Calu3 (cell line): Measurements from ENCODE around the gene SCNN1A. TPM values are rescaled to one million over a fixed set of nuclear protein-coding genes. Genes with fewer than 3 reads are reported as not detected.

Experiments used
- BruUV-seq: library from RNA; stranded (reverse); fragments of 400-500 nt; replicated peaks from 2 replicates; lab custom pipeline; 2021; lab: Mats Ljungman, UMichigan
- CTCF ChIA-PET: fragments of 300-600 bp; sonication (Branson Sonifier 250); formaldehyde crosslinking; loops from one replicate; lab custom pipeline; 2022; ENCODE audit warnings: antibody characterized with exemption; lab: Charles Lee
- DNase-seq: peaks from one replicate; pipeline ENCODE4 v3.0.0; 2022
- H3K27ac Mint-ChIP-seq: one replicate; pipeline ENCODE4 v1.8.0; 2022; ENCODE audit warnings: mixed read lengths; ENCODE audit not compliant: unreplicated experiment
- H3K27me3 Mint-ChIP-seq: one replicate; pipeline ENCODE4 v1.8.0; 2022; ENCODE audit warnings: mixed read lengths; ENCODE audit not compliant: unreplicated experiment
- H3K36me3 Mint-ChIP-seq: one replicate; pipeline ENCODE4 v1.8.0; 2022; ENCODE audit warnings: mild to moderate bottlenecking, moderate library complexity, mixed read lengths; ENCODE audit not compliant: insufficient read depth, unreplicated experiment
- H3K4me1 Mint-ChIP-seq: one replicate; pipeline ENCODE4 v1.8.0; 2022; ENCODE audit warnings: mild to moderate bottlenecking, low read depth, mixed read lengths; ENCODE audit not compliant: unreplicated experiment
- H3K4me3 Mint-ChIP-seq: one replicate; pipeline ENCODE4 v1.8.0; 2022; ENCODE audit warnings: mild to moderate bottlenecking, low read depth, moderate library complexity, mixed read lengths; ENCODE audit not compliant: unreplicated experiment
- H3K9me3 Mint-ChIP-seq: one replicate; pipeline ENCODE4 v1.8.0; 2022; ENCODE audit warnings: low read depth, mixed read lengths; ENCODE audit not compliant: unreplicated experiment
- intact Hi-C: fragments of 100-400 bp; cut with micrococcal nuclease; formaldehyde crosslinking; loops from one replicate; pipeline ENCODE4 v1.10.0; 2022; ENCODE audit not compliant: unreplicated experiment
- total RNA-seq: library from RNA; stranded (reverse); gene quantifications from 2 replicates; pipeline ENCODE4 v1.2.3, GENCODE V29; 2022
- TF ChIP-seq, protein P1 (sequence below): fragments of 200-600 bp; IDR thresholded peaks from one replicate; pipeline ENCODE4 v1.8.0; 2022; ENCODE audit warnings: antibody characterized with exemption; ENCODE audit not compliant: unreplicated experiment

SCNN1A gene
- total RNA-seq, 1 experiment from 2014 or later, result 53.5 TPM

DNA sequence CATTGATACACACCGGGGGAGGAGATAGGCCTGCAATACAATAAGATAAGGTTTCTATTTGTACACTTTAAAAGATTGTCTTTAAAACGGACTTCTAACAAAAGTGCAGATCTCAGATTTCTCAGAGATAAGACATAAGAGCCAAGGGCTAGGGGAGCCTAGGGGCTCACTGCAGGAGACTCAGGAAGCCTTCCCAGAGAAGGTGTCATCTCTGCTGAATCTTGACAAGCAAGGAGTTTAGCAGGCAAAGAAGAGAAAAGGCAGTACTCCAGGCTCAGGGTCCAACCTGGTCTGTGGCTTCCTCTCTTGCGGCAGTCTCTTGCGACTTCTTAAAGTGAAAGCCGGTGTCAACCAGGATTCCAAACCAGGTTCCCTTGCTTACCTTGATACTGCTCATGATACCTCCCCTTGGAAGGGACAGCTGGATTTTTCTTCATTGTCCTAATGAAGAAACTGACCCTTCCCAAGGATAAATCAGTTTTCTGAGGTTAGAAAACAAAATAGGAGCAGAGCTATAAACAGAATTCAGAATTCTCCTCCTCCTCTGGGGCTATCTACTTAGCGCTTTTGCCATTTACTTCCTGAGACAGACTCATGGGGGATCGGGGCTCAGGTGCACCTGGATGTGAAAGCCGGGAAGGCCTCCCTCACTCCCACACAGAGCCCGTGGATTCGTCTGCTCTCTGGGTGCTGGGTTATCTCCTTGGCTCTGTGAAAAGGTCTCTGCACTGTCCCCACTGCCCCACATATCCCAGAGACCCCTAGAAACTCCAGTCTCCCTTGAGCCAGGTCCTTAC is 1.7 kb upstream of the SCNN1A start:
- Mint-ChIP-seq H3K4me1 (peaks cover 60% of the 10 kb centered on the region), H3K9me3 (no peaks in the 10 kb centered on the region), H3K27ac (peak overlapping the region; percentile 60), H3K36me3 (peaks cover 40% of the 10 kb centered on the region), H3K27me3 (no peaks in the 10 kb centered on the region), H3K4me3 (peak overlapping the region; percentile 67)
- intact Hi-C loops, result loop anchor here (1.0 to 10.0 kb wide), 3 partner anchors 52 to 162 kb away; no protein-coding TSS in a partner anchor
- CTCF ChIA-PET, result interaction anchor here (0.8 to 1.1 kb wide), 2 partner anchors 22 to 42 kb away, joined by 4 to 5 read pairs; no protein-coding TSS in a partner anchor
- DNase-seq, result no peak
- BruUV-seq, result no TSS peak
- TF ChIP-seq, protein P1, sequence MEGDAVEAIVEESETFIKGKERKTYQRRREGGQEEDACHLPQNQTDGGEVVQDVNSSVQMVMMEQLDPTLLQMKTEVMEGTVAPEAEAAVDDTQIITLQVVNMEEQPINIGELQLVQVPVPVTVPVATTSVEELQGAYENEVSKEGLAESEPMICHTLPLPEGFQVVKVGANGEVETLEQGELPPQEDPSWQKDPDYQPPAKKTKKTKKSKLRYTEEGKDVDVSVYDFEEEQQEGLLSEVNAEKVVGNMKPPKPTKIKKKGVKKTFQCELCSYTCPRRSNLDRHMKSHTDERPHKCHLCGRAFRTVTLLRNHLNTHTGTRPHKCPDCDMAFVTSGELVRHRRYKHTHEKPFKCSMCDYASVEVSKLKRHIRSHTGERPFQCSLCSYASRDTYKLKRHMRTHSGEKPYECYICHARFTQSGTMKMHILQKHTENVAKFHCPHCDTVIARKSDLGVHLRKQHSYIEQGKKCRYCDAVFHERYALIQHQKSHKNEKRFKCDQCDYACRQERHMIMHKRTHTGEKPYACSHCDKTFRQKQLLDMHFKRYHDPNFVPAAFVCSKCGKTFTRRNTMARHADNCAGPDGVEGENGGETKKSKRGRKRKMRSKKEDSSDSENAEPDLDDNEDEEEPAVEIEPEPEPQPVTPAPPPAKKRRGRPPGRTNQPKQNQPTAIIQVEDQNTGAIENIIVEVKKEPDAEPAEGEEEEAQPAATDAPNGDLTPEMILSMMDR, result no peak

DNA sequence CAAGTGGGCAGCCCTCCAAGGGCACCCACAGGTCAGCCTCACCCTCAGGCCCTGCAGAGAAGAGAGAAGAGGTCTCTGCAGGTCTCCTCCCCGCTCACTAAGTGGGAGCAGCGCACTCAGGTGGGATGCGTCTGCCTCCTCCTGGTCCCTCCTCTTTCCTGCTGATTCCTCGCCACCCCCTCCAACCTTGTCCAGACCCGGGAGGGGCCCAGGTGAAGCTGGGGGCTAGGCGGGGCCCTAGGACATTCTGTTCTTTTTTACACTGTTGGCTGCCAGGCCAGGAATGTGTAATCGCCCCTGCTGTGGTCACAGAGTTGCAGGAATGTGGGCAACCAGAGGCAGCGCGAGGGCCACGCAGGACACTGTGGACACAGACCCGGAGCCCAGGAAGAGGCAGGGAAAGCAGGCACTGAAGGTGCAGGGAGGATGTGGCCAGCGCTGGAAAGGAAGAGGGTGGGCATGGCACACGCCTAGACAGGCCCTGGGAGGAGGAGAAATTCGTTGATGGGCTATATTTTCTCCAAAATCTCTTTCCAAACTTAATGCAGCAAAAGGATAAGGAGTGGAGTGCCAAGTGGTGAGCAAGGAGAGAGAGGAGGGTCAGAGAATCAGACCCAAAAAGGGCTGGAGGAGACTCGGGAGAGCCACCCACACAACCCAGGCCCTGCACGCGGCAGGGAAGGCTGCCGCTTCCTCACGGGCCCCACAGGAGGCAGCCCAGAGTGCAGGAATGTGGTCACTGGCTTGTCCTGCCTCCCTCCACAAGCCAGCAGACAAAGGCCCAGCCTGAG is 911 bp upstream of the SCNN1A start:
- intact Hi-C loops, result loop anchor here (10.0 kb wide), 2 partner anchors 51 to 161 kb away; no protein-coding TSS in a partner anchor
- TF ChIP-seq, protein P1, result peak; percentile 27
- BruUV-seq, result no TSS peak
- CTCF ChIA-PET, result interaction anchor here (0.8 to 1.2 kb wide), 2 partner anchors 40 to 89 kb away, joined by 3 read pairs; no protein-coding TSS in a partner anchor
- H3K27ac Mint-ChIP-seq, result peak overlapping the region; percentile 50
- no peaks in the 10 kb centered on the region for H3K27me3 Mint-ChIP-seq
- no peaks in the 10 kb centered on the region for H3K9me3 Mint-ChIP-seq
- peaks cover 59% of the 10 kb centered on the region for H3K4me1 Mint-ChIP-seq
- peaks cover 43% of the 10 kb centered on the region for H3K36me3 Mint-ChIP-seq
- peak overlapping the region; percentile 67 for H3K4me3 Mint-ChIP-seq
- peak; percentile 74 for DNase-seq

DNA sequence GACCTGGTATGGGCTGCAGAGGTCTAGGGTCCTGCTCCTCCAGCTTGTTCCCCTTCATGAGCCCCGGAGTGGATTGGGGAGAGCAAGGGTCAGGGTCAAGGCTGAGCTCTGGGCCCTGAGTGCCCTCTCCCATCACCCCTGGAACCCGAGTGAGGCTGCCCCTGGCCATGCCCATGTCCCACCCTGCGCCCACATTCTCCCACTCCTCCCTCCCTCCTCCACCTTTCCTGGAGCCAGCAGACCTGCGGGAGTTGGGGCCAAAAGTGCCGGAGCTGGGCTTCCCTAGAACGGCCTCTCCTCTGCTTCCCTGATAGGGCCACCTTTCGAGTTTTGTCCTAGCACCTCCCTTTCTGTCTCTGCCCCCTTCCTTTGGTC is 590 bp downstream of the SCNN1A start:
- Mint-ChIP-seq H3K4me1 (peaks cover 74% of the 10 kb centered on the region), H3K36me3 (peaks cover 56% of the 10 kb centered on the region), H3K27ac (peak overlapping the region; percentile 50), H3K4me3 (peak overlapping the region; percentile 67), H3K9me3 (no peaks in the 10 kb centered on the region), H3K27me3 (no peaks in the 10 kb centered on the region)
- intact Hi-C loops, result loop anchor here (10.0 kb wide), 2 partner anchors 50 to 160 kb away; no protein-coding TSS in a partner anchor
- TF ChIP-seq, protein P1, result no peak
- CTCF ChIA-PET, result interaction anchor here (0.6 to 1.4 kb wide), 8 partner anchors 12 to 477 kb away, joined by 3 to 7 read pairs (median 4); partner anchors contain the start of genes USP5 and ZNF384
- no TSS peak for BruUV-seq
- no peak for DNase-seq

DNA sequence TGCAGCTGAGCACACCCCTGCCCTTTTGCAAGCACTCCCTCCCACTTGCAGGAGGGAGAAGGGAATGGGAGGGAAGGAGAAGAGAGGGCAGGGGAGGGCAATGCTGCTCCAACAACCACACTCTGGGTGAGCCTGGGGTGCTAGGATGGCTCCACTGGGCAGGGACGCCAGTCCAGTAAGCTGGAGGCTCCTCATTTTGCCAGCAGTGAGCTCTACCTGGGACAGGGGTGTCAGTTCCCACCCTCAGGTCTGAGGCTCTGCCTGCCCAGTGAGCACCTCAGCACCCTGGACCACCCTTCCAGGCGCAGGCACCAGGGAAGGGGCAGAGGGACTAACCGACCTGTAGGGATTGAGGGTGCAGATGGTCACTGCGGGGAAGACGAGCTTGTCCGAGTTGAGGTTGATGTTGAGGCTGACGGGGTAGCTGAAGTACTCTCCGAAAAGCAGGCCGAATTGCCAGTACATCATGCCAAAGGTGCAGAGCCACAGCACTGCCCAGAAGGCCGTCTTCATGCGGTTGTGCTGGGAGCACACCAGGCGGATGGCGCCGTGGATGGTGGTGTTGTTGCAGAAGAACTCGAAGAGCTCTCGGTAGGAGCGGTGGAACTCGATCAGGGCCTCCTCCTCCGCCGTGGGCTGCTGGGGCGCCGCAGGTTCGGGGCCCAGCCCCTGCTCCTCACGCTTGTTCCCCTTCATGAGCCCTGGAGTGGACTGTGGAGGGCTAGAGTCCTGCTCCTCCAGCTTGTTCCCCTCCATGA is 1.2 kb downstream of the SCNN1A start:
- H3K9me3 Mint-ChIP-seq, result no peaks in the 10 kb centered on the region

More for the DNA sequence above, 1.2 kb downstream of the SCNN1A start:
- Mint-ChIP-seq H3K27ac (peak overlapping the region; percentile 81), H3K36me3 (peaks cover 57% of the 10 kb centered on the region), H3K27me3 (no peaks in the 10 kb centered on the region), H3K4me3 (peak overlapping the region; percentile 67), H3K4me1 (peaks cover 78% of the 10 kb centered on the region)
- DNase-seq, result no peak
- CTCF ChIA-PET, result interaction anchor here (0.6 to 1.4 kb wide), 7 partner anchors 11 to 315 kb away, joined by 3 to 7 read pairs (median 4); partner anchors contain the start of gene ZNF384
- intact Hi-C loops, result loop anchor here (10.0 kb wide), 2 partner anchors 49 to 159 kb away; no protein-coding TSS in a partner anchor
- no TSS peak for BruUV-seq
- TF ChIP-seq, protein P1, result no peak
